Erythroblast (primary cell): ENCODE measurements around the gene AGAP1.

Experiments used
- GATA1 ChIP-seq: IDR thresholded peaks from 2 replicates; pipeline ENCODE4 v1.6.1; 2011; ENCODE audit warnings: low read depth, mild to moderate bottlenecking, control low read depth, low read length, moderate library complexity
- POLR2A ChIP-seq: IDR thresholded peaks from 2 replicates; pipeline ENCODE4 v1.6.1; 2011; ENCODE audit warnings: mild to moderate bottlenecking, low read length

DNA sequence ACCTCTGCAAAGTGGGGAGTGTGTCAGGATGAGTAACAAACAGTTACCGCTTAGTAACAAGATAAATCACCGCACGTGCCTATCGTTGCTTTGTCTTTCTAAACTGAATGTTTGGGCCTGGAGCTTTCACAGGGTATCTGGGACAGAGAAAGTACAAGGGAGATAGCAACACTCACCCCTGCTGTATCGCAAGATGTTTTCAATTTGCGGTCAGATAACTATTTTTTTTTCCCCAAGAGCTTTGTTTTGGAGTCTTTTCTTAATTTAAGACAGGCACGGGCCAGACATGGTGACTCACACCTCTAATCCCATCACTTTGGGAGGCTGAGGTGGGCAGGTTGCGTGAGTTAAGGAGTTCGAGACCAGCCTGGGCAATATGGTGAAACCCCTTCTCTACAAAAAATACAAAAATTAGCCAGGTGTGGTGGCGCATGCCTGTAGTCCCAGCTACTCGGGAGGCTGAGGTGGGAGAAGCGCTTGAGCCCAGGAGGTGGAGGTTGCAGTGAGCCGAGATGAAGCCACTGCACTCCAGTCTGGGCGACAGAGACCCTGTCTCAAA is 527.7 kb downstream of the AGAP1 start:
- no peak for TF ChIP-seq POLR2A
- TF ChIP-seq GATA1: no peak
